PC-9 (cell line): Measurements from ENCODE around the gene IPO4.
A peak's percentile ranks its signal among the peaks of the same experiment; 100 is the strongest.

ENCODE experiments used
- CTCF ChIP-seq: fragments of 200-600 bp; sonication (generic); conservative IDR thresholded peaks from 2 replicates; pipeline ENCODE4 v1.6.1; 2017; ENCODE audit warnings: mixed run types, antibody characterized with exemption, mild to moderate bottlenecking, moderate library complexity
- EZH2 ChIP-seq: fragments of 200-600 bp; sonication (generic); IDR thresholded peaks from 2 replicates; pipeline ENCODE4 v1.8.0; 2017; ENCODE audit warnings: antibody characterized with exemption, low read depth

DNA sequence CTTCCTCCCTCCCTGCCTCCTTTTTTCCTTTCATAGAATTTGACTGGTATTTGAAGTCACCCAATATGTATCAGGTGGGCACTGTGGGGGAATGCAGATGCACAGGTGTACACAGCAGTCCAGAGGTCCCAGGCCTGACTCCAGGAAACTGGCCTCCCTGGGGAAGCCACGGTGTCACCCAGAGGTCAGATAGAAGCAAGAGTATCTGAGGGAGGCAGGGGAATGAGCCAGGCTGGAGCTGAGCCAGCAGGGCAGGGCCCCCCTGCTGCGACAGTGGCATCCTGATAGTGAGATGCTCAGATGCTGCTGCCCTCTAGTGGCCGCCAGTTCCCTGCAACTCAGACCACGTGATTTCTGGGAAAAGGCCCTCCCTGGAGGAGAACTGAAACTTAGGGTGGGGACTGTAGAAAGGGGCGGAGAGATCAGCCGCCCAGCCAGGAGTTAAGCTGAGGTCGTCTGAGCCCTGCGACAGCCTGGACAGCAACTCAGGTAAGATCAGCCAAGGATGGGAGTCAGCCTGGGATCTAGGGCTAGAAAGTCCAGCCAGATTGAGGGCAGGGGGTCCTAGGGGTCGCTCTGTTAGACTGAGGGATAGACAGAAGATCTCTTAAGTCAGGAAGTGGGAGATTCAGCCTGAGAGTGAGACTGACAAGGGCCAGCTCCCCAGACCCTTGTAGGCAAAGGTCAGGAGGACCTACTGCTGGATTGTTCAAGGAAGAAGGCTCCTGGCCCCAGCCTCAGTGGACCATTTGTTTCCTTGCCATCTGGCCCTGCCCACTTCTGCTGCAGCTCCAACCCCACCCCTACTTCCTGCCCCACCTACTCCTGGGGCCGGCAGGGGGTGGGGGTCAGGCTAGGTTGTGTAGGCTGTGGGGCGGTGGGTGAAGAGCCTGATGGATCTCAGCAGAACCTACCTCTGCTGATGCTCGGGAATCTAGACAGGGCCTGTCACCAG, 27.5 kb downstream of the IPO4 start, which contains the start of gene IRF9:
- TF ChIP-seq EZH2: no peak
- TF ChIP-seq CTCF: peak; percentile 88
